Right renal cortex interstitium (tissue), 3 donors: ENCODE measurements around the gene FRZB. TPM values are rescaled to one million over a fixed set of nuclear protein-coding genes. Genes with fewer than 3 reads are reported as not detected.

ENCODE experiments used
- DNase-seq, 3 donors: peaks; one replicate each; pipeline ENCODE4 v3.0.0-alpha.2; 2013; ENCODE audit warnings: low read depth in 3 of 3, low spot score in 2 of 3
- polyA plus RNA-seq, 3 donors: library from polyadenylated mRNA; unstranded; fragments of 120-200 nt; gene quantifications; one replicate each; pipeline ENCODE4 v1.2.1, GENCODE V29; 2013; ENCODE audit not compliant: insufficient read length in 3 of 3

FRZB gene
- polyA plus RNA-seq, 3 donors: 10.0 to 14.5 (median 13.6) TPM

DNA sequence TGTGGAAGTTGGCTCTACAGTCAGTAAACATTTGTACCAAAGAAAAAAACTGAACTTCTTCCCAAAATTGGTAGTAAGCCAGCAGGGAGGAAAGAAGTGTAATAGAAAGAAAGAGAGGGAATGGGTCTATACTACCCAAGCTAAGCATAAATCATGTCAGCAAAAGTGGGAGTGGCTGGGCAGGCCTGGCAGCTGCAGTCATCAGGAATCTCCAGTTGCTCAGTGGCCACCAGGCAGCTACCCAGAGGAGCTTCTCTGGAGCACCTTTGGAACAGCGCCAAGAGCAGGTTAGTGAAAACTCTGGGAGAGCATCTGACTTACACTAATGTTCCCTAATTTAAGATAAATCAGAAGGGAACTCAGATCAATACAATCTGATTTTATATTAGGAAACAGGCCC is 14.3 kb downstream of the FRZB start:
- DNase-seq: no peak

DNA sequence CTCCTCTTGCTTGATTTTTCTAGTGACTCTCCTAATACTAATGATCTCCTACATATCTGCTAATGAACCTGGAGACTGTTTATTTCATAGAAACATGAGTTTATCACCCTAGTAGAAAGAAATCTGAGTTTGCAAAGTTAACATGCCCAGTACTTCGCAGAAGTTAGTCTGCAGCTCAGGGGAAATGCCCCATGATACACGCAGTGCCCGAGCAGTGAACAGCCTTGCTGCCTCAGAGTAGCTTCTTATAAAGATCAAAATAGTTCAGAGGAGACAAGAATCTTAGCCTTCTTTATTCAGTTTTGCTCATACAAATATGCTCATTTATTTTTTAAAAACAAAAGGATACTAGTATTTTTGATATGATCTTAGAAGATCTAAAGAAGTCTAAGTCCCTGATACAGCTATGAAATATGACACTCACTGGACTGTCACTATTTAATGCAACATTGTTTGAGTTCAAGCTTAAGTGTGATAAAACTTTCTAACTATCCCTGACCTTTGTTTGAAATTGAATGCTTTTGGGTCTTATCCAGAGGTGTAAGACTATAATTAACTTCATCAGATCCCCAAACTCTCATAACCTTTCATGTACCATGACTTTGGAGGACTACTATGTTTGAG is 20.5 kb downstream of the FRZB start:
- no peak for DNase-seq

DNA sequence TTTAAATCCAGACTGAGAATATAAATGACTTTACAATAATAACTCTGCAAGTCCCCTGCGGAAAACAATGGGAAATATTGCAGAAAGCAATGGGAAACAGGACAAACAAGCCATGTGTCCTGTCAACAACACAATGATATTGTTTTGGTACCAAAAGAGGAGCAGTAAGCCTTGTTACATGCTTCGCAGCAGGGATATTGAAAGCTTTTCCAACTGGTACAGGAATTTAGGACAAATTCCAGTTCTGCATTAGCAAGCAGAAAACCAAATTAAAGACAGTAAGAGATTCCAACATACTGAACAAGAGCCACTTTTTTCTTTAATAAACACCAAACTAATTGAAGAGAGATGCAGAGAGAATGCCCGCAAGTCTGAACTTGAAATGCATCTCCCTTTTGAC is 30.0 kb downstream of the FRZB start:
- no peak for DNase-seq

DNA sequence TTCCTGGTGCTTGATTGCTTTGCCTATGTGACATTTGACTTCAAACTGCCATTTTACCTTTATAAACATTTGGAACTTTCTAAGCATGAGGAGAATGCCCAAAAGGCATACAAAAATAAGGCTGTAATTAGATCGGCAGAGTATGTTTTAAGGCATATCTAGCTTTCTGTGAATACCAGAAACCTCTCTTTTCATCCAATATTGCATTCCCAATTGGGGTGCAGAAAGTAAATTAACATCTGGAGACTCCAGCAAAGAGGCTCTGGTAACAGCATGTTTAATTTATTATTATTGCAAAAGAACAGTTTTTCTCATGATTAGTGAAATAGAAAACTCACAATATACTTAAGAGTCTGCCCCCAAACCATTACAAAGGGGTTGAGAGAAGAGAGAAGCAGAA is 32.1 kb downstream of the FRZB start:
- no peak for DNase-seq

DNA sequence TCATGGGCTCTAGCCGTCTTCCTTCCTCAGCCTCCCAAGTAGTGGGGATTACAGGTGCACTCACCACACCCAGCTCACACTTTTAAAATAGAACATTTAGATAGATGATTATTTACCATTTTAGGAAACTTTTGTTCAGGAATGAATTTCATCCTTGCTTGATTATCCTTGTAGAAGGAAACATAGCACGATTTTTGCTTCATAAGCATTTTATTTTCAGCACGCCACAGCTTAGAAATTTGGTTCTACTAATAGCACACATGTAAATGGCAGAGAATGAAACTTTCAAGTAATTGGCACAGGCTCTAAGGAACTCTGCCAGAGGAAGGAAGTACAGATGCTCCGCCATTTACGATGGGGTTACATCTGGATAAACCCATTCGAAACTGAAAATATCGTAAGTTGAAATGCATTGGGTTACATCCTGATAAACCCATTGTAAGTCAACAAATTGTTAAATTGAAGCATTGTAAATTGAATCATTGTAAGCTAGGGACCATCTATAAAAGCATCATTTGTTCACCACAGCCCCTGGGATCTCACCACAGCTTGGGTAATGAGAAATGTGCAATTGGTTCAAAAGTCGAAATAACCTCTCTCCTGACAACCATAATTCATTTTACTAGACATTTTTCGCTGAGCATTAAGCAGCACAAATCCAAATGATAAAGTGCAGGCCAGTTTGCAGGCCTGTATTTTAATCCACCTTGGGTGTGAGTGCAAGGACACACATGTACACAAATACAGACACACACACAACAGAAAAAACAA is 33.2 kb downstream of the FRZB start:
- no peak for DNase-seq

DNA sequence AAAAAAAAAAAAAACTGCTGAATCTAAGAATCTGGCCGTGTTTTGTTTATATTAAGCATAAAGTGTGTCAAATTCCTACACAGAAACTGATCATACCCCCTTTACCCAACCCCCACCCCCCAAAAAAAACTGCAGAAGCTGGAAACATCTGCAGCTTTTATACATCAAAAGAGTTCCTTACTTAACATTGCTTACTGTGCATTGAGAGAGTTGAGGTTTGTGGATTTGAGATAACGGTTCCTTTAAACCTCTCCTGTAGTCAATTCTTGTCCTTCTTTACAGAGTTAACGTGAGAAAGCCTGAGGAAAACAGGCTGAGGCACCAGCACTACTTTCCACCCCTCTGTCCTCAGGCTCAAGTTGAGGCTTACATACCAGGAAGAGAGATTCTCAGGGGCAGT is 34.5 kb downstream of the FRZB start:
- no peak for DNase-seq

DNA sequence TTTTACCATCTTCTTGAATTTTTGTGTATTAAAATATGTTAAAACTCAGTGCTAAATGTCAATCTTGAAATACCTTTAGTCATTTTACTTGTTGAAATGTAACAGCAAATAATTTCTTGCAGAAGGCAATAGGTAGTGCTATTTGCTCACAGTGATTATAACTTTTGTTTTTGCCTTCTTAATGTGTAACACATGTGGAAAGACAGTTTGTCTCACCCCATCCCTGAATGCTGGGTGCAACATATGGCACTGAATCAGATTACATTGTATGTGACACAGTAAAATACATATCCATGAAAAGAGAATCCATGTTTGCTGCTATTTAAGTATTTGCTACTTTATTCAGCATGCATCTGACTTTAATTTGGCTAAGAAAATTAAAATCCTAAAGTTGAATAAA is 35.3 kb downstream of the FRZB start:
- no peak for DNase-seq

DNA sequence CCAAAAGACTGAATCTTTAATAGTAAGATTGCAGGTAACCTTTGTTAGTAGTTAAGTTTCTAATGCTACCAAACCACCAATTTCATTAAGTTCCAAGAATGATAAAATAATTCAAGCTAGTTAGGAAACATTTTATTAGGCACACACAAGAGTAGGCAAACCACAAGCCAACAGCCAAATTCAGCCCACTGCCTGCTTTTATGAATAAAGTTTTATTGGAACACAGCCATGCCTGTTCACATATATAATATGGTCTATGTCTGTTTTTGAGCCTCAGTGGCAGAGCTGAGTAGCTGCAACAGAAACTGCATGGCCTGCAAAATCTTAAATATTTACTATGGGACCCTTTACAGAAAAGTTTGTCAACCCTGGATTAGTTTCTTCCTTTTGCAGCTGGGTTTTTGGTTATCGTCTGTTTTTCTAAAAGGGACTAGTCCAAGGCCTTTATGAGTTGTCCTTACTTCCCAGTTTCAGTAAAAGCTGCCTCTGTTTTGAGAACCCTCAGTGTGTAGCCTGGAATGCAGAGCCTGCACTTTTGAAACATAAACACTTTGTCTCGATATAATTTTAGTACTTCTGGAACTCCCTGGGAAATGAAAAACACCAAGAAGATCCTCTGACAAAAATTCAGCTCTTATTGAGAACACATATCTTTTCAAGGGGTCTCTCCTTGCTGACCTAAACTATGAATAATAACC is 39.1 kb downstream of the FRZB start:
- no peak for DNase-seq

DNA sequence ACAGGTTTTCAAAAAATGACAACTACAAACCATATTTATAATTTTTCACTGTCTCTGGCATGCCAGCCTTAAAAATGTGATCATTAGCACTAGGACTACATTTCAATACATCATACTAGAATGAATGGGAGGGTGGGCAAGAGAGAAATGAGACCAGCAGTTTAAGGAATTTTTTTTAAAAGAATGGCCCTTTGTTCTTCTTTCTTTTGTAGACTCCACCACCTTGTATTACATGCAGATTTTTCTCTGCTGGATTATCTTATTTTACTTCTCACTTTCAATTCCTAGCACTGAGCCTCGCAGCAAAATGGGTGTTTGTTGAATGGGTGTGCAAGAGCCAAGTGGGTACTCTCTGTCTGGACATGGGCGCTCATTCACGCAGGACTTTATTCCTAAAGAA is 39.9 kb downstream of the FRZB start:
- no peak for DNase-seq

DNA sequence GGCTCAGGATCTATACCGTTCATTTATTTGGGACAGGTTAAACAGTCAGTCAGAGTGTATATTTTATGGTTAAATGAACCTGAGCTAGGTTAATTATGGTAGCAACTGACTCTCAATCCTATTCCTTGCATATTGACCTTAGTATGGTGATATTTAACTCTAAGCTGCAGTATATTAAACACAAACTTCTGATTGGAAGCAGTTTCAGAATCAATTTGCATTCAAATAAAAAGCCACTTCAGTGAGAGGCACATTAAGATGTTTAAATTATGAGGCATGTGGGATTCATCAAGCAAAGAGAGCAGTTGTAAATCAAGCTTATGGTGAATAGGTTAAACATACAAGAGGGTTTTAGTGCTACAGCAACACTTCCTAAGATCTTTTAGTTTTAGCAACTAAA is 40.4 kb downstream of the FRZB start:
- no peak for DNase-seq

DNA sequence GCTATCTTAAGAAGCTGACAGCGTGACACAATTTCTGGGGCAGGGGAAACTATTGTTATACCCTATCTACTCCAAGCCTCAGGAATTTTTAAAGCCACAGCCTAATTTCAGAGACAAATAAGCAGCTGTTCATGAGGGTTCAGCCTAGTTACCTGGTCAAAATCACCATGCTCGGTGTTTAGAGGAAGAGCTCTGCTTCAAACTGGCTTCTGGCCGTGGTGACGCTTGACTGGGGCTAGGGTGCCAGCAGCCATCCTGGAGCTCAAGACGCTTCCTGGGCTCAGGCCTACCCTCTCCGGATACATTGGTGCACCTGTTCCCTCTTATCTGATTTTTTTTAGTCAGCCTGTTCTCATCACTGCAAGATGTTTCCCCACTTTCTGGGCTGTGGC is 41.7 kb downstream of the FRZB start:
- DNase-seq: no peak

DNA sequence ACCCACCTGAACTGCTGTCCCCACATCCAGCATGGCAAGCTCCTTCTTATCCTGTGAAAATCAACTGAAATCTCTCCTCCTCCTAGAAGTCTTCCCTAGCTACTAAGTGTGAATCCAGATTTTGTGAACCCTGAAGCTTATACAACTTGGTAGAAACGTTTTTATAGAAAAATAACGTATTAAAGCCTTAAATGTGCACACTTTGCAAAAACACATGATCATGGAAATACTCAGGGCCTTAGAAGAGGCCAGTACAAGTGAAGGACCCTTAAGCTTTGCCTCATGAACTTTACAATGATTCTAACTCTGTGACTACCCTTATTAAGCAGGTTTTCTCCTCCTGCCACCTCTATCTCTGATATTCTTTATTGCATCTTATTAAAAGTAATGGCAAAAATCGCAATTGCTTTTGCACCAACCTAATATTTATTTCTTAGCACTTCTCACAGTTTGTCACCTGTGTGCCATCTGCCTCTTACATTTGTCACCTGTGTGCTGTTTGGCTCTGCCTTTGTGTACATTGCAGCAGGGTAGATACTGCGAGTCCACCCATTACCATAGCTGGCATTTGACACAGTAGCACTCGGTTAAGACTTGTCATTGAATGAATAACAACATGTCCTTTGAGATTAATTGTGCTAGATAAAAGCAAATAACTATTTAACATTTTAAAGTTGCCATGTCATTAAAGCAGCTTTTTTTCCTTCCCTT is 42.2 kb downstream of the FRZB start:
- DNase-seq: no peak

DNA sequence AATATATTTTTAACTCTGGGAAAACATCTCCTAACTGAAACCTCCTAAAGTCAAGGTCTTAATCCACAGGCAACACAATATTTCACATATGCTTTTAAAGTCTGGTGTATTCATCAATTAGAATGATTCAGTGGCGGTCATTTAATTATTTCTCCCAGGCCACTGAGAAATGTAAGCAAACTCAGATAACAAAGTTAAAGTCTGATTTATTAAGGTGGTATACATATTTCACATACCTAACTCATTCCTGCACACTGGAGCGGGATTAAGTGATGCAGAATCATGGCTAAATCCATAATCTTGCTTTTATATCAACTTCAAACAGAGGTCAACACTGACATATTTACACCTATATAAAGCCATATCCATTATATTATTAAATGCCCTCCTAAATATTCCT is 43.7 kb downstream of the FRZB start:
- no peak for DNase-seq

DNA sequence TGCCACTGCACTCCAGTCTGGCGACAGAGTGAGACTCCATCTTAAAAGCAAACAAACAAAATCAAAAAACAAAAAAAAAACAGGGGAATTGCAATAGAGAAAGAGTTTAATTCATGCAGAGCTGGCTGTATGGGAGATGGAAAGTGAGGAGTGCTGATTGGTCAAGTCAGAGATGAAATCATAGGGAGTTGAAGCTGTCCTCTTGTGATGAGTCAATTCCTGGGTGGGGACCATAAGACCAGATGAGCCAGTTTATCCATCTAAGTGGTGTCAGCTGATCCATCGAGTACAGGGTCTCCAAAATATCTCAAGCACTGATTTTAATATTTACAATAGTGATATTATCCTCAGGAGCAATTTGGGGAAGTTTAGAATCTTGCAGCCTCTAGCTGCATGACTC is 45.3 kb downstream of the FRZB start:
- no peak for DNase-seq

DNA sequence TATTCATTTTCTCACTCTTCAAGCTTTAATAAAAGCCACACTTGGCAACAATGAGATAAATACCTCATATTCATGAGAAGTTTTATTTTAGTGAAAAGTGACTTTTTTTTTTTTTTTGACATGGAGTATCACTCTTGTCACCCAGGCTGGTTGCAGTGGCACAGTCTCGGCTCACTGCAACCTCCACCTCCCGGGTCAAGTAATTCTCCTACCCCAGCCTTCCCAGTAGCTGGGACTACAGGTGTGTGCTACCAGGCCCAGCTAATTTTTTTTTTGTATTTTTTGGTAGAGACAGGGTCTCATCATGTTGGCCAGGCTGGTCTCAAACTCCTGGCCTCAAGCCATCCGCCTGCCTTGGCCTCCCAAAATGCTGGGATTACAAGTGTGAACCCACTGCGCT is 47.0 kb downstream of the FRZB start:
- no peak for DNase-seq

DNA sequence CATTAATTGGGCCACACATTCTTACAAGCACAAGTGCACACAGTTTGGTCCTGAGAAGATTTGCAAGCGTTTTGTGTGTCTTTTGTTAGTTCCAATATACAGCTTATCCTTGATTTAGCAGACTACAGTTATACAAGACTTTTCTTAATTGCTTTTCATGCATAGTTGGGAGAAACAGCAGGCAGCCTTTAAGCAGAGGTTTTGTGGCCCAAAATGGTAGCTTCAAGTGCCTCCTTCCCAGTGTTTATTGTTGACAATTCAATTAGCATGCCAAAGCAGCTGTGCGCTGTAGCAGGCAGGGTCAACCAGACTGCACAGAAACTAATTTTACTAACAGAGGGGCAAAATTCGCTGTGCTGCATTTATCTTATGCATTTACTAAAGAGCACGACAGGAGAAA is 47.5 kb downstream of the FRZB start:
- DNase-seq: no peak

DNA sequence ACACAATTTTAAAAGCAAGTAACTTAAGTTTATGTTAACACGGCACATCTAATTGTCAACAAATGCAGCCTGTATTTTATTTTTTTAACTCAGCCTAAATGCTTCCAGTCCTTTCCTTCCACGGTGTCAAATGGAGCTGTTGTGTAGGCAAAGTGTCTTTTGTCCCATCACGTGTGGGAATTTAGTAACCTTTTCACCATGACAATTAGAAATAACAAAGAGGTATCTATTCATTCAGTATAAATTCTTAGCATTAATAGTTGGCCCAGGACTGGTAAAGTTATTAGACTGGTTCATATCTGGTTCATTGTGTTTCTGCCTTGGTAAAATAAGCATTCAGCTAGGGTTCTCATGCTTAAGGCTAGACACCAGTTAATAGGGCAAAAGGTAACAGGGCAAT is 47.9 kb downstream of the FRZB start:
- no peak for DNase-seq

DNA sequence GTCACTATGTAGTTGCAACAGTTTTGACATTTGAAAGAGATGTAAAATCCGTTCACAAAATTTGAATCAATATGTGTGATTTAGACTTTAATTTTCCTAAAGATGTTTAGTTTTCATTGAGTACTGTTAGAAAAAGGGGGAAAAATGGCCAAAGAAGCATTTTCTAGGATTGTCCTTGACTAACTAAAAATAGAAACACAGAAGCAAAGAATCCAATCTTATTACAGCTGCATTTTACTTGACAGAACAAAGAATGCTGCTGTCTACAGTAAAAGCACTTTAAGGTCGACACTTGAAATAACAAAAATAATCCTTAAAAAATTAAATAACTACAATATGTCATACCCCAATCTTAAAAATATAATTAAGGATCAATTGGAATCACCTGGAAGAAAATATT is 48.9 kb downstream of the FRZB start:
- DNase-seq: no peak

DNA sequence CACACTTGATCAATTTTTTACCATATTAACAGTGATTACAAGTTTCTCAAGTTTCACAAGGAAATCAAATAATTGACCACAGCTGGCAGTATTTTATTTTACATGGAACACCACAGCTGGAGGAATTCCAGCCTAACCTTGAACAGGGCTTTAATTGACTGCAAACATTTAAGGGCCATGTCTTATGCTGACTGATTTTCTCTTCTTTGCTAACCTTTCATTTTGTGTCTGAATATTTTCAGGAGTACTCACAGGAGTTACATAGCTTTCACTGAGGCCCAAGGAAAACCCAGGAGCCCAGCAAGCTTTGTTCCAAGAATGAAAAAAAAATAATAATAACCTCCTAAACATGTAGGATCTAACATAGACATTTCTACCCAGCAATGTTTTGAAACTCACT is 49.6 kb downstream of the FRZB start:
- no peak for DNase-seq

DNA sequence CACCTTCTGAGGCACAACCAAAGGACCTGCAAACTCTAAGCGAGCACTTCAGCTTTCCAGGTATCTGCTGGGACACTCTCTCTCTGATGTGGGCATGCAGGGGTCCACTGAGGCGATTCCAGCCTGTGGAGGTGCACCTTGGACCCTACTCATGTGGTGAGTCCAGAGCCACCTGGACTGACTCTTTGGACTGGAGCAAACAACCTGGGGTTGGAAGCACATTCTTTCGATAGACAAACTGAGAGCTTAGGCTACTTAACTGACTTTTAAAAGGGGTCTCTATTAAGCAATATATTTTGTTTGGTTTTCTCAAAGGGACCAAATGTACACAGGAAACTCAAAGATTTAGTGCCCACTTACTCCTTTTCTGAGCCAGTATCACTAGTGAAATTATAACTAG is 51.6 kb downstream of the FRZB start:
- DNase-seq: no peak

DNA sequence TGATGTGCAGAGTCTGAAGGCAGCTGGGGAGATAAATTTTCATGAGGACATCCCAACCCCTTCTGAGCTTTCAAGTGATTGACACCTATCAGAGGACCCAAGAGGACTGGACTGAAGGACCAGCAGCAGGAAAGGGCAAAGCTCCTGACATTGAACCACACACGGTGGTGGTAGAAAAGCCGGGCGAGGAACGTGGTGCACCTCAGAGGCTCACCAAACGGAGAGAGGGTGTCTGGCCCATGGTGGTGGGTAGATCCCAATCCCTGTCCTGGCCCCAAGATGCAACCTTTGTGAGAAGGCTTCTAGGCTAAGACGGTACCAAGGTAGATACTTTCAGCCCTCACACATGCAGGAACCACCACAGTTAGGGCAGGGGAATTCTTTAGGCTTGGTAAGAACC is 52.1 kb downstream of the FRZB start:
- DNase-seq: no peak

DNA sequence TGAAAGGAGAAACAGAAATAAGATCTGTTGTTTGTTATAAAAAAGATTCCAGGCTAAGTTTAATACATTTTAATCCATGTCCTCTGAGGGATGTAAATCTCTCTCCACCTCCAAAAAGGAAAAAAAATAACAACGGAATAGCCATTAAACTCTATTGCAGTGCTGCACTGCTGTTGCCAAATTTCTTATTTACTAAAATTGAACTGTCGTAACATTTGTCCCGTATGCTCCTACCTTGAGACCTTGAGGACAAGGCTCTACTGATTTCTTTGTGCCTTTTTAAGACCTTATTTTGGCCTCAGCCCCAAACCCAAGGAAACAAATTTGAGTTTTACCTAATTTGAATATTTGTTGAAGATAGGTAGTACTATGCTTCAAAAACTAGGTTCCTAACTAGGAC is 56.4 kb downstream of the FRZB start:
- DNase-seq: no peak
